HG03442 (cell line): ENCODE measurements around the gene MINDY3.
"Not testable (repeated sequence)": the region's sequence is repeated elsewhere in the genome, so short reads cannot be mapped to it uniquely, and the experiment has no call there.

Source experiments
- ATAC-seq: cut with Tn5 transposase; IDR thresholded peaks from one replicate; pipeline ENCODE4 v1.9.1; 2021; ENCODE audit warnings: mild to moderate bottlenecking, moderate library complexity; ENCODE audit not compliant: unreplicated experiment

The MINDY3 gene

DNA sequence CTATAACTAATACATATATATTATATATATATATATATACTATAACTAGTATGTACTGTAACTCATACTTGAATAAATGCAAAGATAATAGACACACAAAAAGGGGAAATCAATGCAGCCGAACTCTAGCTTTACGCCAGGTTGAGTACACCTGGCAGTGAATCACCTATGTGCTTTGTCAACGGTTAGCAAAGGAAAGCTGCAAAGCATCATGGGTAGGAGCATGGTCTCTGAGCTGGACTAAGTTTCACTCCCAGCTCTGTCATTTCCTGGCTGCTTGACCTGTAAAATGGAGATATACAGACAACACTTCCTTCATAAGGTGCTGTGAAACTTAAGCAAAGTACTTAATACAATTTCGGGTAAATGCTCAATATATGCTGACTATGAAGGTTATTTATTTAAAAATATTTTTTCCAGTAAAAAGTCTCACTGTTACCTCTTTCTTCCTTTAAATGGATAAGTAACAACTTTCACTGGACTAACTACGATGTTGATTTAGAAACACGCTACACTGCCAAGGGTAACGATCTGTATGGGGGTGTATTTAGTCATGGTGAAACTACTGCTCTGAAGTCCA is 78.8 kb downstream of the MINDY3 start:
- ATAC-seq, result no peak

DNA sequence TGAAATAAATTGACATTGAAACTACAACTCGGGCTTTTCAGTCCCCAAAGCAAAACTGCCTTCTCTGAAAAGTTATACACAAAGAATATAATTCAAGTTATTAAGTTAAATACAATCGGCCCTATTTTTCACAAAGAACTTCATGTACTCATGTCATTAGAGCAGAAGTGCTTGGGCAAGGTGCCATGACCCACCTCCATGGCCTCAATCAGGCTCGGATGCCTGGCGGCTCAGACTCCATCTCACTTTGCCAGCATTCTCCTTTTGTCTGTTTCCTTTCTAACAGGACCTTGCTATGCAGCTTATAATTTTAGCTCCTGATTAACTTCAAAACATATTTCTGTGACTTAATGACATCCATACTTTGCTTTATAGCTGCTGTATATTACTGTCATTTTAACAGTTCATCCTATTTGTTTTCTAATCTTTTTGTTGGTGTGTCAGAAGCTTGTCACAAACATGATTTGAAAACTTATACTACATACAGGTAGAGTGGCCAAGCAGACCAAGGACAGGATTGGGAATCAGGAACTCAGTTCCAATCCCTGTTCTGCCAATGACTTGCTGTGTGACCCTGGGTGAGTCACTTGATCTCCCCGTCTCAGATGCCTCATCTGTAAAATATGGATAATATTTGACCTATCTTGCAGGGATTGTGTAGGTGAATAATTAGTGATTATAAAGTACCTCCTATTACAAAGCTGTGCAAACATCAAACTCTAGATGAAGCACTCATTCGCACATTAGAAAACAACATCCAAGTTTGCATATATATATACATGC is 79.8 kb downstream of the MINDY3 start:
- ATAC-seq, result no peak

DNA sequence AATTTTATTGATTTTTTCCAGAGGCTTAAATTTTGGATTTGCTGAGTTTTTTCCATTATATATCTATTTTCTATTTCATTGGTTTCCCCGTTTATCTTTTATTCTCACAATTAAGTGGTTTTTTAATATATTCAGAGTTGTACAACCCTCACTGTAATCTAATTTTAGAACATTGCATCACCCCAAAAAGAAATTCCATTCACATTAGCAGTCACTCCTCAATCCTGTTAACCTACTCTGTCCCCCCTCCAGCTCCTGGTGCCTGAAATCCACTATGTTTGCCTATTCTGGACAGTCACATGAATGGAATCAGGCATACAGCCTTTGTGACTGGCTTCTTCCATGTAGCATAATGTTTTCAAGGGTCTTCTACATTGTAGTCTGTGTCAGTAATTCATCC is 84.8 kb downstream of the MINDY3 start:
- no peak for ATAC-seq

DNA sequence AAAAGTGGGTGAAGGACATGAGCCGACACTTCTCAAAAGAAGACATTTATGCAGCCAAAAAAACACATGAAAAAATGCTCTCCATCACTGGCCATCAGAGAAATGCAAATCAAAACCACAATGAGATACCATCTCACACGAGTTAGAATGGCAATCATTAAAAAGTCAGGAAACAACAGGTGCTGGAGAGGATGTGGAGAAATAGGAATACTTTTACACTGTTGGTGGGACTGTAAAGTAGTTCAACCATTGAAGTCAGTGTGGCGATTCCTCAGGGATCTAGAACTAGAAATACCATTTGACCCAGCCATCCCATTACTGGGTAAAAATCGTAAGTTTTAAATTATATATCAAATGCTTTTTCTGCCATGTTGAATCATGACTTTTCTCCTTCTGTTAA is 85.8 kb downstream of the MINDY3 start:
- not testable (repeated sequence) for ATAC-seq

DNA sequence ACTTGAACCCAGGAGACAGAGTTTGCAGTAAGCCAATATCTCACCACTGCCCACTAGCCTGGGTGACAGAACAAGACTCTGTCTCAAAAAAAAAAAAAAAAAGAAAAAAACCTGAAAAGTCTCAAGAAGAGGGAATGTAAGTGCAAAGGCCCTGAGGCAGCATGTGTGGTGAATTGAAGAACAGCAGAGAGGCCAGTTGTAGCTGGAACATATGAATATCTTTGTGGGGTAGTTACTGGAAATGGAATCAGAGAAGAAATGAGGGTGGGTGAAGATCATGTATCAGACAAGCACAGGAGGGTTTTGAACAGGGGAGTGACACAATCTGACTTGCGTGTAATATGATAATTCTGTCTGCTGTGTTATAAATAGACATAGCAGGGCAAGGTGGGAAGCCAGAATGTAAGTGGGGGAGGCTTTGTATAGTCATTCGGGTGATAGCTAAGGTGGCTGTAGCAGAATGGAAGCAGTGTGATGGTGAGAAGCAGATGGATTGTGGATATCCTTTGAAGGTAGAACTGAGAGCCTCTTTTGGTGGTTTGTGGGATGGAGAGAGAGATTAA is 95.3 kb downstream of the MINDY3 start:
- ATAC-seq, result no peak

DNA sequence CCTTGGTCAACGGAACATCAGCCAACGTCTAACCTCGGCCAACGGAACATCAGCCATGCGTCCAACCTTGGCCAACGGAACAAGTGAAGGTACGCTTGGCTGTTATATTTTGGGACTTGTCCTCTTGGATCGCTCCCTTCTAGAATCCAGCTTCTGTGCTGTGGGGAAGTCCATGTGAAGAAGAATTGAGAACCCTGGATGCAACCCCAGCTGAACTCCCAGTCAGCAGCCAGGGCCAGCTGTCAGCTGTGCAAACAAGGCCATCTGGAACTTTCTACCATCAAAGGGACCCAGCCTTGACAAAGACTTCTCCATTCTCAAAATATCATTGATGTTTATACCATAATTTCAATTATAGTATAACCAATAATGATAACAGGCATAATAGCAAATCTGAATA is 97.3 kb downstream of the MINDY3 start:
- no peak for ATAC-seq

DNA sequence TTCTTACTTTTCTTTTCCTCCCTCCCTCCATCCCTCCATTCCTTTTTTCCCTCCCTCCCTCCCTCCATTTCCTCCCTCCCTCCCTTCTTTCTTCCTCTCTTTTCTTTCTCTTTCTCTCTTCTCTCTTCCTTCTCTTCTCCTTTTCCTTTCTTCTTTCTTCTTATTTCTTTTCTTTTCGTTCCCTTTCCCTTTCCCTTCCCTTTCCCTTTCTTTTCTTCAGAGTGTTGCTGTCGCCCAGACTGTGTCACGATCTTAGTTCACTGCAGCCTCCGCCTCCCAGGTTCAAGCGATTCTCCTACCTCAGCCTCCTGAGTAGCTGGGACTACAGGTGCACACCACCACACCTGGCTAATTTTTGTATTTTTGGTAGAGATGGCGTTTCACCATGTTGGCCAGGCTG is 98.1 kb downstream of the MINDY3 start:
- not testable (repeated sequence) for ATAC-seq

DNA sequence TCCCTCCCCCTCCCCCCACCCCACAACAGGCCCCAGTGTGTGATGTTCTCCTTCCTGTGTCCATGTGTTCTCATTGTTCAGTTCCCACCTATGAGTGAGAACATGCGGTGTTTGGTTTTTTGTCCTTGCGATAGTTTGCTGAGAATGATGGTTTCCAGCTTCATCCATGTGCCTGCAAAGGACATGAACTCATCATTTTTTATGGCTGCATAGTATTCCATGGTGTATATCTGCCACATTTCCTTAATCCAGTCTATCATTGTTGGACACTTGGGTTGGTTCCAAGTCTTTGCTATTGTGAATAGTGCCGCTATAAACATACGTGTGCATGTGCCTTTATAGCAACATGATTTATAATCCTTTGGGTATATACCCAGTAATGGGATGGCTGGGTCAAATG is 99.1 kb downstream of the MINDY3 start:
- ATAC-seq, result not testable (repeated sequence)

DNA sequence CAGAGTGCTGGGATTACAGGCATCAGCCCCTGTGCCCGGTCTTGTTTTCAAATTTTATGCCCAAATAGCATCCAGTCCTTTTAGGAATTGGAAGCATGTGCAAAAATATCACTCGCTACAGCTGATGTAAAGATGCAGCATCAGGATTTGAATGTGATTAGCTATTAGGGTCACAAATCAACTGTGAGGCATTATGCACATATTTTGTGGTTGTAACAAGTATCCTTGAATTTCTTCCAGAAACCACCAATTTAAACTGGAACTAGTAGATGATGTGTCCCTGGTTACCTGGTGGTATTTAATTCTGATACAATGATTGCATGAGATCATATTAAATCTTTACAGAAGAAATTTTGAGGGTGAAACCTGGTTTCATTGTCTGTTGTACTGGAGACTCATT is 99.6 kb downstream of the MINDY3 start:
- no peak for ATAC-seq

DNA sequence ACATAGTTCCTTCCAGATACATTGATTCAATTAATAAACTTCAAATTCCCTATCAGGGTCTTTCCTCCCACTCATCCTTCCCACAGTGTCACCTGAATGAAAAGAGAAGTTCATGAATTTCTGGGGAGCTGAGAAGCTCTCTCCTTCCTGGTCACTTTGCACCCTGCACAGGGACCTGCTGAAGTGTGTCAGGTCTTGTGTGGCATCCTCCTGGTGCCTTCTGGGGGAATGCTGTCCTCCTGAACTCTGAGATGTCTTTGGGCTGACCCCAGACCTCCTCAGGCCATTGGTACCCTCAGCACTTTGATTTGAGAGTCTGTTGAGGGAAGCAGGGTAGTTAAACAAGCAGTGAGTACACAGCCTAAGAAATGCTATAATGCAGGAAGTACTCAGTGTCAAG is 101.0 kb downstream of the MINDY3 start:
- ATAC-seq, result no peak

DNA sequence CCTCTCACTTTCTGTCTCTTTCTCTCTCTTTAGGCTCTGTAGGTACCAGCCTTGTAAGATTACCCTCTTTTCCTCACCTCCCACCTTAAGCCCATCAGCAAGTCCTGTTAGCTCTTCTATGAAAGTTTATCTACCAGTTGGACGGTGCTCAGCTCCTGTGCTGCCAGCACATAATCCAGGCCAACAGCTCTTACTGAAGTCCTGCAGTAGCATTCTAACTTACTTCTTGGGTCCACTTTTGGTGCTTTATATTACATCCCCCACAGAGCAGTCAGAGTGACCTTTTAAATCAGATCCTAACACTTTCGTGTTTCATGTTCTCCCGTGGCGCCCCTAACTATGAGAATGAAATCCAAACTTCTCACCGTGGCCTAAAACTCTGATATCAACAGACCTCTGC is 101.7 kb downstream of the MINDY3 start:
- no peak for ATAC-seq

DNA sequence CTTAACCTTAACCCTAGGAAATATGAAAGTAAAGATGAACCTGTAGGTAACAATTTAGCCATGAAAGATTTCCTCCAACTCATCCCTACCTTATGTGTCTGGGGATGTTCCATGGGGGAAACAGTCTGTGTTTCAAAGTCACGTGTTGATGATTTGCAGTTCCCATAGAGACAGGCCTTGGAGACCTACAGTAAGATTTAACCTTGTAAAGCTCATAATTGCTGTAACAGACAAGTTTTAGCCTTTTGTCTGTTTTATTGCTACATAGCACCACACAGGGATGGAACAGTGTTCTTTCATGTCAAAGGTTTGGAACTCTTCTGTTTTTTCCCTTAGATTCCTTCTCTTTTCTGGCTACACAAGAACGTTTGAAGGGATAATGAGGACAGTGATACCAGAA is 105.4 kb downstream of the MINDY3 start:
- no peak for ATAC-seq

DNA sequence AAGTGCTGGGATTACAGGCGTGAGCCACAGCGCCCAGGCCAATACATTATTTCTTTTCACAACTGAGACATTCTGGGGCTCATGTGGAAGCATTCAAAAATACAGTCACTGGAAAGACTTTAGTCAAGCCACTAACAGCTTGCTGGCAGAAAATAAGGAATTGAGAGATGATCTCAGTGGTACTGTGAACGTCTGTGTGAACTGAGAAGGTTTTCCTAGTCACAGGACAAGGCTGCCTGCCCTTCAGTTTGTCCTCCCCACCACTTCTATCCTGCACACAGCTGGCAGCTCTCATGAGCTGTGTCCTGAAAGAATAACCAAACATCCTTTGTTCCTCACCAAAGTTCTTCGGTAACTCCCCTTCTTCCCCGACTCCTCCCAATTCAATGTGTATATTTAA is 109.3 kb downstream of the MINDY3 start:
- ATAC-seq, result no peak

DNA sequence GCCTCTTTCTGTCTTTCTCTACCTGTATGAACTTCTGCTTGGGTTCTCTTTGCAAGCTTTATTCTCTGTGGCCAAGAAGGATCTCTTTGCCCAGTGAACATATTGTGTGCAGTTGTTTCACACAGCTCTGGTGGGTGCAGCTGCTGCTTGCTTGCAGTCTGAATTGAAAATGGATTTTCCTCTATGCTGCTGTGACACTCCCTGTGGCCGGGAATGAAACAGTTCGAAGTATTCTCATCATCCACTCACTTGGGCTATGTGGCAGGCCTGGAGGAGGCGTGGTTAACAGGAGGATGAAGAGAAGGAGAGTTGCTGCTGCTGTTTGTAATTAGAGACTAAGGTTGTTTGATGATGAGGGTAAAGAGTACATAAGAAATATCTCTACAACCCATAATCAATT is 112.2 kb downstream of the MINDY3 start:
- ATAC-seq, result no peak

DNA sequence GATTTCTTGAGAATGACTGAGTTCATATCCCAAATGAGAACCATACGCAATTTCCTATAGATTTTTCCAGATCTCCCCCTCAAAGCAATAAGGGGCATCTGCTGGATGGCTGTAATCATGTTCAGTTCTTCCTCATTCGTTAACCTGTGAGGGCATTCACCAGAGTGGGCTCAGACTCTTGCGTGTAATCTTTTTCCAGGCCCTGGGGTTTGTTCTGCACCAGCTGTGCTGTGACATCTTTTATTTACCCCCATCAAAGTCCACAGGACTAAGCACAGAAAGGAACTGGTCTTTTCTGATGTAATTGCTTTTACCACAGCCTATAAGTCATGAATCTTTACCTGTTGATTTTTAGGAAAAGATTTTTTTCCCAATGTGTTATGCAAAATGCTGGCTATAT is 112.7 kb downstream of the MINDY3 start:
- ATAC-seq, result no peak

DNA sequence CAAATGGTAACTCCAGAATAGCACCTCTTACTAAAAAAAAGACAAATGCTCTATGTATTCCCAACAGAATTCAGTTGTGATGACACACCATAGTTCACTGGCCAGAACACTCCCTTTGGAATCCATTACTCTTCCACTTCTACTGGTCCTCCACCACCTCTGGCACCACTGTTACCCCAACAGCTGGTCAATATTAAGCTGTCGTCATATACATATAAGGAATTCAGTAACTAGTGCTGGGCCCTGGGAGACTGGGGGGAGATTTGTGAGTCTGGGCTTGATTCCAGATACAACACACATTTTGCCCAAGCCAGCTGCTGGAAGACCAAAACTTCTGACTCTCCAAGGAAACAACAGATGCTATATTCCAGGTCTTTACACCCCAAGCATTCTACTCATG is 114.6 kb downstream of the MINDY3 start:
- ATAC-seq, result no peak

DNA sequence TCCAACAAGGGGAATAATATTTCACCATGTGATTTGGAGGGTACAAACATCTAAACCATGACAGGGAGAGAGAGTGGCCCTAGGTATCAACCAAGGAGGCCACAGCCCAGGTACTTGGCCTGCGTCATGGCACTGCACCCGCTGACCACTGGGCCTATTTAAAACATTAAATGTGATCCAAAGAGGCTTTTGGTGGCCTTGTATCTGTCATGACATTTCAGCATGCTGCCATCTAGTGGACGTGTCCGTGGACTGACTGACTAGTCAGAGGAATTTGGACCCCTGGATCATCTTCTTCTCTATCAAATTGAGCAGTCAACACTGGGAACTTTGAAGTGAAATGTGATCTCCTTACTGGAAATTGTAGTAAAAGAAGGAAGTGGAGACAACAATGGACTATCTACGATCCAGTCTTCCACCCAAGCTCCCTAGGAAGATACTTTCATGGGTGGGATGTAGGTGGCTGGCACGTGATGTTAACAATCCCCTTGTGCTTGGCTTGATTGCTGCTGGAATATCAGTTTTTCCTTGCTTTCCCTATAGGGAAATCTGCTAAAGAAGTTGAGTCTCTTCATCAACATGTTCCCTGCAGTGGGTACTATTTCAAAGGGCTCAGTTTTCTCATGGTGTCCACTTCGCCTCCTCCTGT is 116.0 kb downstream of the MINDY3 start:
- peak; percentile 79 for ATAC-seq

DNA sequence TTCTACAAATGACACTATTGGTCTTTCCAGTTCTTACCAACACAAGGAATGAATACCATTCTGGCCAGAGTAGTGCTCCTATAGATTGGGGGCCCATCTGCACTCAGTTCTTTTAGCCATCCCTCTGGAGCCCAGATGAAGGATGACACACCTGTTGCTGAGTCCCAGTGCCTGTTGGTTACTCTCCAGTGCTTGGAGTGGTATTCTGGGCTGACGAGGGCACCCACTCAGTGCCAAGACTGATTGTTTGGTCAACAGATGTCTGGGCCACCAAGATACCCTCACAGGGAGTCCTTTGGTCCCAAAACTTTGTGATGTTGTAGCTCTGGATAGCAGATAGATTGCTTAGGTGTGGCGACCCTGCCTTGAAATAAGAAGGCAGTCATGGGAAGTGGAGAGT is 116.9 kb downstream of the MINDY3 start:
- no peak for ATAC-seq

DNA sequence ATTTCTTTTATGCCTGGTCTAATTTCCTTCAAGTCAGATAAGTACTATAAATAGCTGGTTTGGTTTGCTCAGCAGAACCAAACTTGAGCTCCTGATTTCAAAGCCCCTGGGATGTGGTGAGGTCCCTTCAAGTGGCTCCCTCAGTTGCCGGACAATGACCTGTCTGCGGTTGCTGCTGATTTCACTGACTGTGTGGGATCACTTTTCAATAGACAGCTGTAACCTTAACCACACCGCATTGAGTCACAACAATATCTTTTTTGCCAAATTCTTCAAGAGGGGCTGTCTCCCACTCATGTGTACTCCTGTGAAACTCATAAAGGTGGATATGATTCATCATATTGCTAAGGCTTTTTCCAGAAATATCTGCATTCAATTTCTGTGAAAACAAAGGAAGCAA is 117.5 kb downstream of the MINDY3 start:
- no peak for ATAC-seq

DNA sequence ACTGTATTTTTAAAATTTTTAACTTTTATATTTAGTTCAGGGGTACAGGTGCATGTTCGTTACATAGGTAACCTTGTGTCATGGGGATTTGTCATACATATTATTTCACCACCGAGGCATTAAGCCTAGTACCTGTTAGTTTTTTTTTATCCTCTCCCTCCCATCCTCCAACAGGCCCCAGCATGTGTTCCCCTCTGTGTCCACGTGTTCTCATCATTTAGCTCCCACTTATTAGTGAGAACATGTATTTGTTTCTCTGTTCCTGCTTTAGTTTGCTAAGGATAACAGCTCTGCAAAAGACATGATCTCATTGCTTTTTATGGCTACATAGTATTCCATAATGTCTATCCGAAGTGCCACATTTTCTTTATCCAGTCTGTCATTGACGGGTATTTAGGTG is 118.2 kb downstream of the MINDY3 start:
- ATAC-seq, result no peak

DNA sequence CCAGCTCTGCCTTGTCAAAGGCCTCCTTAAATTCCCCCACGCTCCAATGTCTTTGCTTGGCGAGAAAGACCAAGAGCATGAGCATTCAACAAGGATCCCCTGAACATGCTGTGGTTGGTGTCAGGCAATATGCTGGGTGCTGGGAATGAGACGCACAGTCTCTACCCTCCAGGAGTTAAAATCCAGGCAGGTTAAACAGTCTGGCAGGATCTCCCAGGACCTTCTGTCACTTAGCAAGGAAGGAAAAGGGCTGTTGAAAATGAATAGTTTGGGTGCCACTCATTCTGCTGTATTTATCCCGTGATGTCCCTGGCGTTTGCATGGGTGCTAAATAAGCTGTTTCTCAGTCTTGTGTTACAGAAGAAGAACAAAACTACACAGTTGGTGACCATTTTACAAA is 118.7 kb downstream of the MINDY3 start:
- ATAC-seq, result no peak

DNA sequence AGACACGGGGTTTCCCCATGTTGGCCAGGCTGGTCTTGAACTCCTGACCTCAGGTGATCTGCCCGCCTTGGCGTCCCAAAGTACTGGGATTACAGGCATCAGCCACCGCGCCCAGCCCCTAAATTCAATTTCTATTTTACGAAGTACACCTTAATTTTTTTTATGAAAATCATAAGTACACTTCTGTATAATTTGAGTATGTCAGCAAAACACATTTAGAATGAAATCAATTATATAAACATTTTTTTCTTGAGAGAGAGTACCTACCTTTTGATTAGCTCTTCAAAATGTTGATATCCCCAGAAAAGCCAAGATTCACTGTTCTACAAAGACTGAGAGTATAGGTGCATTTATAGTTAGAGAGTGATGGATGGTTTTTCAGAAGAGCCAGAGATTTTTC is 120.0 kb downstream of the MINDY3 start:
- no peak for ATAC-seq
